ENCODE data around the gene BPIFB1.

Gene BPIFB1

GRCh38 chr20:33299111-33299603 is 16.1 kb downstream of the BPIFB1 start:
- peak; percentile 65 for DNase-seq

- no peak for DNase-seq
These were observed 18.3 kb downstream of the BPIFB1 start for GRCh38 chr20:33301192-33301930.

GRCh38 chr20:33303595-33303994 is 20.6 kb downstream of the BPIFB1 start:
- no peak for DNase-seq

DNA sequence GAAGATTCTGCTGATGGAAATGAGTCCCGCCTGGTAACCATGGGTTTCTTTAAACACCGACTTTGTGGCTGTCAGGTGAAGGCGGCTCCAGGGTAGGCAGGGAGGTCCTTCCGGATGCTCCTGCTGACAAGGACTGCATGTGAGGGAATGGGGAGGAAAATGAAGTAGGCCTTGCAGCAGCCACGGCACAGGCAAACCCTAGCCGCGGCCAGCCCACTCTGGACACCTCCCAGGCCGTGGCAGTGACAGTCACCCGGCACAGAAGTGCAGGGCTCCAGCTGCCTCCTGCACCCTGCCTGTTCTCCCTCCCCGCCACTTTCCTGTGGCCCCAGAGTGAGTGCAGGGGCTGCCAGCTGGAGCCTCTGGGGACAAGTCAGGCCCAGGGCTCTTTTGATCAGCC is 21.0 kb downstream of the BPIFB1 start:
- DNase-seq: no peak

DNA sequence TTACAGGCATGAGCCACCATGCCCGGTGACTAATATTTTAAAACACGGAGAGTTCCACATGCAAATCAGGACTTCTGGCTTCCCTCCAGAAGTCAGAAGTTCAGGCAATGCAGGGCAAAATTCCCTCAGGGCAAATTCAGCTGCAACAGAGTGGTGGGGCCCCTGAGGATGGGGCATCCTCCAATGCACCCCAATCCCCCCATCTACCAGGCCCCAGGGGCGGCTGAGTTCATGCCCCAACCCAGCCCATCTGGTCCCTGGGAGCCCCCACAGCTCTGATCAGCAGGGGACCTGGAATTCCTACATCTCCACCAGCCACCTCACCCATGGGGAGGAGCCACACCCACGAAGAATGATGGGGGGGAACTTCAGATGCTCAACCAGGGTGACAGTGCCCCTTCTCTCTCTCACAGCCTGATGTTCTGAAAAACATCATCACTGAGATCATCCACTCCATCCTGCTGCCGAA is 22.6 kb downstream of the BPIFB1 start:
- DNase-seq: no peak

- no peak for DNase-seq
These were observed 23.2 kb downstream of the BPIFB1 start for GRCh38 chr20:33306228-33306627.

DNA sequence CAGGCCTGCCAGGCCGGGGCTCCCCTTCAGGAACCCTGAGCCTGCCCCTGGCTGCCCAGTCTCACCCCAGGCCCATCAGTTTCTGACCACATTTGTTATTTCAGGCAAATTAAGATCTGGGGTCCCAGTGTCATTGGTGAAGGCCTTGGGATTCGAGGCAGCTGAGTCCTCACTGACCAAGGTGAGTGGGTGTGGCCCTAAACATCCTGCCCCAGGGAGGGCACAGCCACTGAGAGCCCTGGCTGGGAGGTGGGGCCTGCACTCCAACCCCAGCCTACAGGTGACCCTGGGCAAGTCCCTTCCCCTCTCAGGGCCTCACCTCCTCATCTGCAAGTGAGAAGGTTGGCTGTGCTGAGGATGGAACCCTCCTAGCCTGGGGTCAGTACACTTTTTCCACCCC is 23.8 kb downstream of the BPIFB1 start:
- no peak for DNase-seq

DNA sequence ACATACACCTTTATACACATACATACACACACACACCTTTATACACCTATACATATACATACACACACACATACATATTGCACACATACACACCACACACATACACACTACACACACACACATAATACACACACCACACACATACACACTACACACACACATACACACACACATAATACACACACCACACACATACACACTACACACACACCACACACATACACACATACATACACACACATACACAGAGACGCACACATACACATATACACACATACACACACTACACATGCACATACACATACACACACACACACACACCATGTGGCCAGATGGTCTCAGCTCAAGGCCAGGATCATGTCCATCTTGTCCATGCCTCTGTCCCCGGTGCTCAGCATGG is 25.7 kb downstream of the BPIFB1 start:
- no peak for DNase-seq

DNA sequence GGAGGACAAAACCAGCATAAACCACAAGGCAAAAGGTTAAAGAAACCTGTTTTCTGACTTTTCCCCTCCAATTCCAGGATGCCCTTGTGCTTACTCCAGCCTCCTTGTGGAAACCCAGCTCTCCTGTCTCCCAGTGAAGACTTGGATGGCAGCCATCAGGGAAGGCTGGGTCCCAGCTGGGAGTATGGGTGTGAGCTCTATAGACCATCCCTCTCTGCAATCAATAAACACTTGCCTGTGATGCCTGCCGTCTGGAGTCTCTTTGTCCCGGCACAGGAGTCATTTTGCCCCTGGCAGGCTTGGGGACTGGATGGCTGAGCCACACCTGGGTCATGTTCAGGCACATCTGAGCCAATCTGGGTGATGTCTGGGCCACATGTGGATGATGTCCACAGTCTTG is 26.6 kb downstream of the BPIFB1 start:
- peak; percentile 84 for DNase-seq

DNA sequence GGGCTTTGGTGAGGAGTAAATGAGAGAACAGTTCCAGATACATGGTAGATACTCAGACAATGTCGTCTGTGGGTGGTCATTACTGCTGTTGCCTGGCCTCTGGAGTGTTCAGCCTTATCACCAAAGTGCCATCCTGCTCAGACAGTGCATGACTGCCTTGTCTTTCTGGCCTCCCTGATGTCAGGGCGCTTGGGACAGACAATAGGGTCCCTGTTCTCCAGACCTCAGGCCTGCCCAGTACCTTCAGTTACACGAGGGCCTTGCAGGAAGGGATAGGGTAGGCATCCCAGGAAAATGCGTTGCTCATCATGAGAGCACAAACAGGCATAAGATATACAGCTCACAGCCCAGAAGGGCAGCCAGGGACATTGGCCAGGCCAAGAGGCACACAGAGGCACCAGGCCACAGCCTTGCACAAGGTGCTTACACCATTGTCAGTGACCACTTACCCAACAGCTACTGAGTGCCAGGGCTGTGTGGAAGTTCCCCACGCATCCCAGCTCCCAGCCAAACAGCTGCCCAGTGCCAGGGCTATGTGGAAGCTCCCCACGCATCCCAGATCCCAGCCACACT is 27.4 kb downstream of the BPIFB1 start:
- DNase-seq: no peak

- no peak for DNase-seq
These were observed 28.0 kb downstream of the BPIFB1 start for GRCh38 chr20:33311011-33311410.

DNA sequence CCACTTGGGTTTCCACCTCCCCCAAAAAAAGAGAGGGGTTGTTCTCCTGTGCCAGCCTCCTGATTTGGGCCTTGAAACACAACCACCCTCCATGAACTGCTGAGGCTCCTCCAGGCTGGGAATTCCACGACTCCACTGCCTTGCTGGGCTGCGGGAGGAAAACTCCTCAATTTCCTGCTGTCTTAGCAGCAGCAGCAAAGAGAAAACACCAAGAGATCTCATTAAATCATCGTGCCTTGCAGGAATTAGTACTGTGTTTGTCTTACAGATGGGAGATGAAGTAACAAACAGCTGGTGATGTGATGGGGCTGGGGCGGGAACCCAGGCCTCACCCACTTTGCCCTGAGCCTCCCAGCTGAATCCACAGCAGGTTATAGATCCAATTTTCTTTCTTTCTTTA is 29.0 kb downstream of the BPIFB1 start:
- no peak for DNase-seq

DNA sequence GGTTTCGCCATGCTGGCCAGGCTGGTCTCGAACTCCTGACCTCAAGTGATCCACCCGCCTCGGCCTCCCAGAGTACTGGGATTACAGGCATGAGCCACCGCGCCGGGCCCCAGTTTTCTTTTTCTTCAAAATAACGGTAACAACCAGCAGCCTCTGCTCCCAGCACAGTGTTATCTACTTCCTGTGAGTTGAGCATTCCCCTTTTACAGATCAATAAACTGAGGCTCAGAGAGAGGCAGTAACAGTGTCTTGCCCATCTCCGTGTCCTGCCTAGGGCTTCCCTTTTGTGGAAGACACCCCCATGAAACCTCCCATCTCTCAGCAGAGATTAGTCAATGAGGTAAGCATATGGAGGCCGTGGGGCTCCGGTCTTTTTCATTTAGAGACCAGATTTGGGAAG is 29.6 kb downstream of the BPIFB1 start:
- no peak for DNase-seq

GRCh38 chr20:33313686-33314314 is 30.8 kb downstream of the BPIFB1 start:
- DNase-seq: no peak

GRCh38 chr20:33316343-33316742 is 33.3 kb downstream of the BPIFB1 start:
- DNase-seq: no peak

GRCh38 chr20:33316958-33317357 is 33.9 kb downstream of the BPIFB1 start:
- DNase-seq: no peak

GRCh38 chr20:33317424-33318095 is 34.5 kb downstream of the BPIFB1 start:
- no peak for DNase-seq

- DNase-seq: peak; percentile 12
These were observed 35.0 kb downstream of the BPIFB1 start for GRCh38 chr20:33318096-33318429.

- no peak for DNase-seq
These were observed 37.0 kb downstream of the BPIFB1 start for GRCh38 chr20:33320006-33320405.

GRCh38 chr20:33322456-33322855 is 39.4 kb downstream of the BPIFB1 start:
- no peak for DNase-seq

GRCh38 chr20:33323236-33323635 is 40.2 kb downstream of the BPIFB1 start:
- DNase-seq: no peak

GRCh38 chr20:33325350-33325749 is 42.3 kb downstream of the BPIFB1 start:
- no peak for DNase-seq
